Gastroesophageal sphincter (tissue), 4 donors: ENCODE measurements around the gene CHRNA9. TPM values are rescaled to one million over a fixed set of nuclear protein-coding genes. Genes with fewer than 3 reads are reported as not detected.

ENCODE experiments used
- ATAC-seq: fragments of 150-250 bp; one replicate; pipeline ENCODE4 v1.9.1; 2016; ENCODE audit warnings: mild to moderate bottlenecking, moderate library complexity
- H3K27ac ChIP-seq, 4 donors: fragments of 200-600 bp; sonication (generic) in 3 of 4; 1 replicate in 3 of 4; 2 replicates in 1 of 4; pipeline ENCODE4 v1.5.1; 2016 to 2019
- H3K27me3 ChIP-seq: fragments of 200-600 bp; sonication (generic); one replicate; pipeline ENCODE4 v1.5.1; 2019
- H3K36me3 ChIP-seq, 2 donors: fragments of 200-600 bp; sonication (generic); one replicate each; pipeline ENCODE4 v1.5.1; 2019; ENCODE audit warnings: control low read depth in 1 of 2
- H3K4me1 ChIP-seq, 3 donors: fragments of 200-600 bp; sonication (generic); 1 replicate in 2 of 3; 2 replicates in 1 of 3; pipeline ENCODE4 v1.5.1; 2016 to 2019; ENCODE audit warnings: control low read depth in 2 of 3
- H3K4me3 ChIP-seq, 2 donors: fragments of 200-600 bp; sonication (generic); one replicate each; pipeline ENCODE4 v1.5.1; 2019; ENCODE audit warnings: mild to moderate bottlenecking in 1 of 2, moderate library complexity in 1 of 2
- H3K9me3 ChIP-seq, 3 donors: fragments of 200-600 bp; sonication (generic); one replicate each; pipeline ENCODE4 v1.5.1; 2017 to 2019; ENCODE audit warnings: control low read depth in 2 of 3
- CTCF ChIP-seq, 4 experiments: fragments of 200-600 bp in 2 of 4; fragments of 450-650 bp in 2 of 4; sonication (generic) in 1 of 4; IDR thresholded peaks; one replicate each; pipeline ENCODE4 v1.5.1; 2017 to 2019; ENCODE audit warnings: antibody characterized with exemption in 4 of 4, mild to moderate bottlenecking in 2 of 4, moderate library complexity in 2 of 4
- EP300 ChIP-seq: sonication (generic); formaldehyde crosslinking; IDR thresholded peaks from one replicate; pipeline ENCODE4 v1.6.1; 2017; ENCODE audit warnings: antibody characterized with exemption, mild to moderate bottlenecking
- POLR2A ChIP-seq, 2 donors: fragments of 450-650 bp; IDR thresholded peaks; one replicate each; pipeline ENCODE4 v1.6.1; 2017; ENCODE audit warnings: antibody characterized with exemption in 2 of 2, mild to moderate bottlenecking in 2 of 2, moderate library complexity in 1 of 2
- POLR2AphosphoS5 ChIP-seq: sonication (generic); formaldehyde crosslinking; IDR thresholded peaks from one replicate; pipeline ENCODE4 v1.6.1; 2017; ENCODE audit warnings: antibody characterized with exemption
- WGBS, 2 donors: methylation state at CpG; one replicate each; pipeline ENCODE4 v1.1.5; 2018; ENCODE audit warnings: low coverage in 1 of 2; 5-methylcytosine and 5-hydroxymethylcytosine counted together
- total RNA-seq, 4 donors: library from RNA; depleted of rRNA; stranded (reverse); fragments of >200 nt; gene quantifications; one replicate each; pipeline ENCODE4 v1.1.0, GENCODE V29; 2016

The CHRNA9 gene
- total RNA-seq, 4 donors from 2014 or later, result not detected

- no peaks in the 10 kb centered on the region for H3K4me1 ChIP-seq
Observed at GRCh38 chr4:40377512-40378365, 42.6 kb downstream of the CHRNA9 start.

GRCh38 chr4:40378619-40379018 is 43.5 kb downstream of the CHRNA9 start:
- H3K27ac ChIP-seq, result no peak overlapping the region
- no peak overlapping the region for H3K4me3 ChIP-seq
- H3K36me3 ChIP-seq, result no peaks in the 10 kb centered on the region
- WGBS, 2 donors, result 50 to 58% methylated on average over 2 of the region's 2 CpGs
- no peaks in the 10 kb centered on the region for H3K9me3 ChIP-seq
- ATAC-seq, result no peak
- H3K27me3 ChIP-seq, result no peaks in the 10 kb centered on the region
- TF ChIP-seq CTCF (IDR thresholded peaks at IDR 0.05), result no peak
- no peaks in the 10 kb centered on the region for H3K4me1 ChIP-seq

More at GRCh38 chr4:40377512-40378365, 42.6 kb downstream of the CHRNA9 start:
- ATAC-seq, result no peak
- WGBS, 2 donors, result 61 to 81% methylated on average over 3 to 7 of the region's 7 CpGs
- TF ChIP-seq POLR2AphosphoS5, result no peak
- no peak for TF ChIP-seq POLR2A (IDR thresholded peaks at IDR 0.05)
- TF ChIP-seq CTCF (IDR thresholded peaks at IDR 0.05), result no peak
- TF ChIP-seq EP300, result no peak
- Histone ChIP-seq H3K9me3 (no peaks in the 10 kb centered on the region), H3K27ac (no peak overlapping the region), H3K4me3 (no peak overlapping the region), H3K36me3 (no peaks in the 10 kb centered on the region), H3K27me3 (no peaks in the 10 kb centered on the region)

GRCh38 chr4:40379248-40379647 is 44.1 kb downstream of the CHRNA9 start:
- TF ChIP-seq CTCF (IDR thresholded peaks at IDR 0.05), result no peak
- no peak for TF ChIP-seq POLR2A (IDR thresholded peaks at IDR 0.05)
- no peaks in the 10 kb centered on the region for H3K9me3 ChIP-seq
- H3K4me3 ChIP-seq, result no peak overlapping the region
- no peaks in the 10 kb centered on the region for H3K36me3 ChIP-seq
- H3K4me1 ChIP-seq, result no peaks in the 10 kb centered on the region
- H3K27me3 ChIP-seq, result no peaks in the 10 kb centered on the region
- WGBS, 2 donors, result 80% methylated on average over 3 of the region's 3 CpGs; no CpG with 5 or more reads in 1 of the 2 donors
- no peak overlapping the region for H3K27ac ChIP-seq
- ATAC-seq, result no peak

- Histone ChIP-seq H3K36me3 (no peaks in the 10 kb centered on the region), H3K4me3 (no peak overlapping the region), H3K27me3 (no peaks in the 10 kb centered on the region), H3K27ac (no peak overlapping the region), H3K9me3 (no peaks in the 10 kb centered on the region), H3K4me1 (no peaks in the 10 kb centered on the region)
- 0% methylated on average over 1 of the region's 5 CpGs; no CpG with 5 or more reads in 1 of the 2 donors for WGBS, 2 donors
- TF ChIP-seq POLR2AphosphoS5 (no peak), POLR2A (IDR thresholded peaks at IDR 0.05) (no peak), EP300 (no peak), CTCF (IDR thresholded peaks at IDR 0.05) (no peak)
- ATAC-seq, result no peak
Observed at GRCh38 chr4:40380647-40381046, 45.5 kb downstream of the CHRNA9 start.

GRCh38 chr4:40388239-40388638 is 53.1 kb downstream of the CHRNA9 start:
- Histone ChIP-seq H3K36me3 (no peaks in the 10 kb centered on the region), H3K9me3 (no peaks in the 10 kb centered on the region), H3K4me3 (no peak overlapping the region), H3K27ac (no peak overlapping the region), H3K27me3 (no peaks in the 10 kb centered on the region), H3K4me1 (no peaks in the 10 kb centered on the region)
- WGBS, 2 donors, result 55 to 57% methylated on average over 3 to 6 of the region's 6 CpGs
- TF ChIP-seq POLR2A (IDR thresholded peaks at IDR 0.05) (no peak), EP300 (no peak), CTCF (IDR thresholded peaks at IDR 0.05) (no peak), POLR2AphosphoS5 (no peak)
- ATAC-seq, result no peak
